SK-N-MC (cell line): ENCODE measurements around the gene DOCK4.
A peak's percentile ranks its signal among the peaks of the same experiment; 100 is the strongest.

Experiments used
- DNase-seq: peaks from one replicate; pipeline ENCODE4 v3.0.0-alpha.2; 2011; ENCODE audit warnings: low read depth, low spot score
- H3K27ac ChIP-seq: fragments of 200-600 bp; sonication (generic); 2 replicates; pipeline ENCODE4 v1.5.1; 2016; ENCODE audit warnings: mixed run types
- H3K36me3 ChIP-seq: fragments of 200-600 bp; sonication (generic); 2 replicates; pipeline ENCODE4 v1.6.1; 2017; ENCODE audit warnings: antibody characterized with exemption, low read length, mixed read lengths; ENCODE audit not compliant: insufficient read depth
- H3K4me3 ChIP-seq: fragments of 200-600 bp; sonication (generic); 2 replicates; pipeline ENCODE4 v1.5.1; 2016
- H3K9ac ChIP-seq: fragments of 200-600 bp; sonication (generic); 2 replicates; pipeline ENCODE4 v1.8.0; 2017; ENCODE audit warnings: mixed run types, mixed read lengths; ENCODE audit not compliant: insufficient read length
- H3K9me3 ChIP-seq: fragments of 200-600 bp; sonication (generic); 2 replicates; pipeline ENCODE4 v1.6.1; 2017; ENCODE audit warnings: low read depth, mild to moderate bottlenecking, antibody characterized with exemption, low read length, moderate library complexity, mixed read lengths
- EZH2 ChIP-seq: fragments of 200-600 bp; sonication (generic); IDR thresholded peaks from one replicate; pipeline ENCODE4 v1.6.1; 2017; ENCODE audit warnings: antibody characterized with exemption
- FOXP2 ChIP-seq: optimal IDR thresholded peaks from 2 replicates; pipeline ENCODE3; 2011; ENCODE audit warnings: mild to moderate bottlenecking, moderate library complexity; ENCODE audit not compliant: insufficient read depth; ENCODE audit errors: extremely low read length, control extremely low read depth
- POLR2AphosphoS5 ChIP-seq: IDR thresholded peaks from 2 replicates; pipeline ENCODE4 v1.6.1; 2012; ENCODE audit warnings: mild to moderate bottlenecking, low read depth, low read length, borderline replicate concordance

DOCK4 gene

GRCh38 chr7:112112822-112113255 lies 93.4 kb downstream of the DOCK4 start:
- Histone ChIP-seq H3K9ac (no peak overlapping the region), H3K36me3 (no peaks in the 10 kb centered on the region), H3K9me3 (no peaks in the 10 kb centered on the region), H3K27ac (no peak overlapping the region), H3K4me3 (peak overlapping the region; percentile 40; the same call in 1 of the 2 replicates)
- DNase-seq: peak; percentile 24
- TF ChIP-seq POLR2AphosphoS5: no peak
- no peak for TF ChIP-seq EZH2
- TF ChIP-seq FOXP2: no peak

- TF ChIP-seq EZH2 (no peak), FOXP2 (no peak), POLR2AphosphoS5 (no peak)
- no peak for DNase-seq
- Histone ChIP-seq H3K9me3 (no peaks in the 10 kb centered on the region), H3K36me3 (no peaks in the 10 kb centered on the region), H3K27ac (no peak overlapping the region), H3K9ac (no peak overlapping the region), H3K4me3 (no peak overlapping the region)
Measured at GRCh38 chr7:112110651-112111050, 95.5 kb downstream of the DOCK4 start.

- H3K4me3 ChIP-seq: no peak overlapping the region
- no peaks in the 10 kb centered on the region for H3K36me3 ChIP-seq
- H3K27ac ChIP-seq: no peak overlapping the region
- H3K9ac ChIP-seq: no peak overlapping the region
- no peaks in the 10 kb centered on the region for H3K9me3 ChIP-seq
- DNase-seq: no peak
- no peak for TF ChIP-seq EZH2
- no peak for TF ChIP-seq FOXP2
Measured at GRCh38 chr7:112110175-112110574, 96.0 kb downstream of the DOCK4 start.

DNA sequence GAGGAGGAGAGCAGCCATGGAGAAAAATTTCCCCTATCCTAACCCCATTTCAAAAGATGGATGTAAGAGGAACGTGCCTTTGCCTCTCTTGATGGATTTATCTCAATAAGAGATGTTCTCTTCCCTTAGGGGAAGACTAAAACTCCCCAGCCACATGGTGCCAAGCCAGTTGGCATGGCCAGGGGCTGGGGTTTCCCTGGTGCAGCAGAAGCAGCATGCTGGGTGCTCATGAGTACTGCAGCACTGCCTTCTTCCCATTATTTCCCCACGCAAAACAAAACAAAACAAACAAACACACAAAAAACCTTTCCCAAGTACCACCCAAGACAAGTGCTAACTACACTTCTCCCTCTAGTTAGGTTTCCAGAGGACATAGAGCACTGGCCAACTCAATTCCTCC lies 97.2 kb downstream of the DOCK4 start:
- Histone ChIP-seq H3K9ac (no peak overlapping the region), H3K36me3 (no peaks in the 10 kb centered on the region), H3K27ac (no peak overlapping the region), H3K4me3 (no peak overlapping the region), H3K9me3 (no peaks in the 10 kb centered on the region)
- TF ChIP-seq FOXP2: no peak
- no peak for TF ChIP-seq POLR2AphosphoS5
- DNase-seq: no peak

DNA sequence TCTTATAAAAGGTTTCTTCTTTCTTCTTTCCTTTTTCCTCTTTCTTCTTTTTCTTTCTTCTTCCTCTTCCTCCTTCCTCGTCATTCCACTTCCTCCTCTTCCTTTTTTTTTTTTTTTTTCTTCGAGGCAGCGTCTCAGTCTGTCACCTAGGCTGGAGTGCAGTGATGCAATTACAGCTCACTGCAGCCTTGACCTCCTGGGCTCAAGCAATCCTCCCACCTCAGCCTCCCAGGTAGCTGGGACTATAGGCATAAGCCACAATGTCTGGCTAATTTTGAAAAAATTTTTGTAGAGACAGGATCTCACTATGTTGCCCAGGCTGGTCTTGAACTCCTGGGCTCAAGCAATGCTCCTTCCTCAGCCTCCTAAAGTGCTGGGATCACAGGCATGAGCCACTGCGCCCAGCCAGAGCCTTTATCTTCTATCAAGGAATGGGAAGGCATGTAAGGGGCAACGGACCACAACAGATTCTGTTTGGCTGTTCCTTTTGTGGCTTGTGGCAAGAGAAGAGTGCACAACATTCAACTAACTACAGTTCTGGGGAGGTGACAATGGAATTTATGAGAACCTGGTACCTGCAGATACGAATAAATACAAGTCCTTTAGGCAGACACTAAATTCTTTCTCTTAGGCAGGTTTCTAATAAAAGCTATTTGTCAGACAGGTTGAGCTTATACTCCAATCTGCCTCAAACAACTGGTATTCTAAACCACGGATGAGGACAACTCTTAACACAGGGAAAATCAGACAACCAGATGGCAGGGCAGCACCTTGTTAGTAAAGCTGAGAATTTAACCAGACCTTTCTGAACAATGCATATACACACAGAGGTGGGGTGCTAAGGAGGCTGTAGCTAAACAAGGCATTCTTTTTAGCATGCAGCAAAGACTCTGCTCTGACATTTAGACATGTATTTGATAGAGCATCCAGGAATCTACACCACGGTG lies 100.3 kb downstream of the DOCK4 start:
- Histone ChIP-seq H3K27ac (no peak overlapping the region), H3K36me3 (no peaks in the 10 kb centered on the region), H3K4me3 (no peak overlapping the region), H3K9ac (no peak overlapping the region), H3K9me3 (no peaks in the 10 kb centered on the region)
- no peak for DNase-seq
- TF ChIP-seq EZH2: no peak

DNA sequence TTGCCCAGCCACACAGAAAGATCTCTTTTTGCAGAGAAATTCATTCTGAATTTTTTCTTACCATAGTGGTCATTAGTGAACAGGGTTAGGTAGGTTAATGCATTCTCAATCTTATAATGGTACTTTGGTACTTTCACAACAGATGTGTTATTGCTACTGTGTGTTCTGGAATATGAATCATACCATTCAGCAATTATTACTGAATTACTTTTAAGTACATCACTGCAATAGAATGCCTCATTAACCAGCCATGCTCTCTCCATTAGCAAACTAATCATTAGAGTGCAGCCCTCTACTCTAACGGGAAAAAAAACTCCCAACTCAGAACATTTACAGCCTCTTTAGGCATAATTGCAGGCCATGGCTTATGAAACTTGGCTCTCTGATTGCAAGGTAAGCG lies 102.1 kb downstream of the DOCK4 start:
- Histone ChIP-seq H3K36me3 (no peaks in the 10 kb centered on the region), H3K4me3 (no peak overlapping the region), H3K9me3 (no peaks in the 10 kb centered on the region), H3K9ac (no peak overlapping the region), H3K27ac (no peak overlapping the region)
- no peak for DNase-seq
- TF ChIP-seq FOXP2: no peak
- TF ChIP-seq EZH2: no peak
- TF ChIP-seq POLR2AphosphoS5: no peak

DNA sequence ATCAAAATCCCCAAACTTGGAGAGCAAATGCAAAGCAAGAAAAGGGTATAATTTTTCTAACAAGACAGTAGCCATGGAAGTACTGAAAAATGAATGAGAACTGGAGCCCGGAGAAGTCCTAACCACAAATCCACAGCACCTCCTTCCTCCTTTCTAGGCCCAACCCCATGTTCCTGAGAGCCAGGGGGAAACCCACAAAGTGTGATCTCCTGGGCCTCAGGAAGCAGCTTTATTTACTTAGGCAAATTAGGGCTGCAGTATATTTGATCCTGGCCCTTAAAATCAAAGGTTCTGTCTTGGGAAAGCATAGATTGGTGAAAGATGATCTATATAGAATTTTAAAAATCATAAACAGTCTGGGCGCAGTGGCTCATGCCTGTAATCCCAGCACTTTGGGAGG lies 103.0 kb downstream of the DOCK4 start:
- Histone ChIP-seq H3K27ac (0 out of 2 replicates have a peak overlapping the region, but pooled peaks have one; percentile 51), H3K9me3 (no peaks in the 10 kb centered on the region), H3K9ac (no peak overlapping the region), H3K36me3 (no peaks in the 10 kb centered on the region), H3K4me3 (no peak overlapping the region)
- no peak for DNase-seq
- TF ChIP-seq FOXP2 (no peak), EZH2 (no peak), POLR2AphosphoS5 (no peak)

DNA sequence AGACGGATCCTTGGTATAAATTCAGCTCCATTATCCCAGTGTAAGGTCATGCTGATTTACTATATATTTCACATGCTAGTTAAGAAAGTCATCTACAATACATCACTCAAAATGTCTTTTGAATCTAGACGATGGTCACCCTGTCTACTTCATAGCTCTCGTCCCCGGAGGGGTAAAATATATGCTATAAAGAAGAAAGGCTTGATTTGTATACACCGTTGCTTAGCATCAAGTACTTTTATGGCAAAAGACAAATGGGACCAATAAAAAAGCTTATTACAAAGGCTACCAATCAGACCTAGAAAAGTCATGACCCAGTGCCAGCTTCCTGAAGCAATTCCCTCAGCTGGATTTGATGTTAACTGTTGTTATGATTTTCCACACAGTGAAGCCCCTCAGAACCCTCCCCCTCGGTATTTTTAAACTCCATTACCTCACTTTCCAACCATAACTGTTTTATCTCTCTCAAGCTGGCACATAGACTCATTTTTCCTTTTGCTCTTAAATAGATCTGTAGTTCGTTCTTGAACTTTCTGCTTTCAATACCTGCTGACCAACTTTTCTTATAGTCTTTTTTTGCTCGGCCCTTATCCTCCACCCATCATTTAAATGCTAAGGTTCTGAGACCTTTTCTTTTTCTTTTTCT lies 104.9 kb downstream of the DOCK4 start:
- DNase-seq: no peak

More for the DNA sequence above, 104.9 kb downstream of the DOCK4 start:
- TF ChIP-seq POLR2AphosphoS5: no peak
- no peak for TF ChIP-seq FOXP2
- TF ChIP-seq EZH2: no peak
- Histone ChIP-seq H3K27ac (no peak overlapping the region), H3K9ac (no peak overlapping the region), H3K9me3 (no peaks in the 10 kb centered on the region), H3K4me3 (no peak overlapping the region), H3K36me3 (no peaks in the 10 kb centered on the region)
